ENCODE data around the gene ATP2B3.

Gene ATP2B3

GRCh38 chrX:153526801-153527200, 9.4 kb downstream of the ATP2B3 start:
- no peaks in the 10 kb centered on the region for H3F3A ChIP-seq (ENCODE audit: low read depth)
- H3K27me3 ChIP-seq (ENCODE audit: insufficient read depth, low read length, poor library complexity, severe bottlenecking): no peaks in the 10 kb centered on the region

GRCh38 chrX:153527208-153527607, 9.8 kb downstream of the ATP2B3 start:
- Histone ChIP-seq H4K20me1 (ENCODE audit: insufficient read depth, low read length, poor library complexity, severe bottlenecking) (no peaks in the 10 kb centered on the region), H3K4me1 (ENCODE audit: insufficient read depth, low read length, poor library complexity, severe bottlenecking) (no peaks in the 10 kb centered on the region), H3K9me2 (replicated peaks; ENCODE audit: low read depth, low read length) (no peaks in the 10 kb centered on the region), H3K4me2 (ENCODE audit: low read depth, low read length, poor library complexity, severe bottlenecking) (no peak overlapping the region), H3K4me3 (ENCODE audit: low read length, poor library complexity, severe bottlenecking) (no peak overlapping the region), H3F3A (ENCODE audit: low read depth) (no peaks in the 10 kb centered on the region), H3K36me3 (ENCODE audit: insufficient read depth, low read length) (no peaks in the 10 kb centered on the region), H3K9ac (ENCODE audit: low read depth, low read length, poor library complexity, severe bottlenecking) (no peak overlapping the region), H2AFZ (ENCODE audit: low read length) (no peak overlapping the region), H3K9me3 (ENCODE audit: insufficient read depth, low read depth, low read length) (no peaks in the 10 kb centered on the region), H3K79me2 (ENCODE audit: insufficient read depth, low read length) (no peaks in the 10 kb centered on the region), H3K27me3 (ENCODE audit: insufficient read depth, low read length, poor library complexity, severe bottlenecking) (no peaks in the 10 kb centered on the region)
- TF ChIP-seq CTCF (conservative IDR thresholded peaks at IDR 0.05; ENCODE audit: low read length) (no peak), EZH2phosphoT487 (IDR thresholded peaks at IDR 0.05; ENCODE audit: borderline replicate concordance) (no peak)

More at GRCh38 chrX:153526801-153527200, 9.4 kb downstream of the ATP2B3 start:
- no peaks in the 10 kb centered on the region for H3K9me2 ChIP-seq (replicated peaks; ENCODE audit: low read depth, low read length)
- H4K20me1 ChIP-seq (ENCODE audit: insufficient read depth, low read length, poor library complexity, severe bottlenecking): no peaks in the 10 kb centered on the region
- H3K4me1 ChIP-seq (ENCODE audit: insufficient read depth, low read length, poor library complexity, severe bottlenecking): no peaks in the 10 kb centered on the region
- no peaks in the 10 kb centered on the region for H3K79me2 ChIP-seq (ENCODE audit: insufficient read depth, low read length)
- no peaks in the 10 kb centered on the region for H3K9me3 ChIP-seq (ENCODE audit: insufficient read depth, low read depth, low read length)
- H2AFZ ChIP-seq (ENCODE audit: low read length): no peak overlapping the region
- no peak overlapping the region for H3K4me2 ChIP-seq (ENCODE audit: low read depth, low read length, poor library complexity, severe bottlenecking)
- H3K4me3 ChIP-seq (ENCODE audit: low read length, poor library complexity, severe bottlenecking): no peak overlapping the region
- TF ChIP-seq CTCF (conservative IDR thresholded peaks at IDR 0.05; ENCODE audit: low read length) (no peak), EZH2phosphoT487 (IDR thresholded peaks at IDR 0.05; ENCODE audit: borderline replicate concordance) (no peak)
- no peaks in the 10 kb centered on the region for H3K36me3 ChIP-seq (ENCODE audit: insufficient read depth, low read length)
- no peak overlapping the region for H3K9ac ChIP-seq (ENCODE audit: low read depth, low read length, poor library complexity, severe bottlenecking)

- no peaks in the 10 kb centered on the region for H3K9me2 ChIP-seq (replicated peaks; ENCODE audit: low read depth, low read length)
- H3K4me3 ChIP-seq (ENCODE audit: low read length, poor library complexity, severe bottlenecking): no peak overlapping the region
- H3K27me3 ChIP-seq (ENCODE audit: insufficient read depth, low read length, poor library complexity, severe bottlenecking): no peaks in the 10 kb centered on the region
- no peaks in the 10 kb centered on the region for H4K20me1 ChIP-seq (ENCODE audit: insufficient read depth, low read length, poor library complexity, severe bottlenecking)
- no peak overlapping the region for H3K4me2 ChIP-seq (ENCODE audit: low read depth, low read length, poor library complexity, severe bottlenecking)
- no peak overlapping the region for H2AFZ ChIP-seq (ENCODE audit: low read length)
- TF ChIP-seq CTCF (conservative IDR thresholded peaks at IDR 0.05; ENCODE audit: low read length) (no peak), EZH2phosphoT487 (IDR thresholded peaks at IDR 0.05; ENCODE audit: borderline replicate concordance) (no peak)
- no peak overlapping the region for H3K9ac ChIP-seq (ENCODE audit: low read depth, low read length, poor library complexity, severe bottlenecking)
- H3K9me3 ChIP-seq (ENCODE audit: insufficient read depth, low read depth, low read length): no peaks in the 10 kb centered on the region
- H3K79me2 ChIP-seq (ENCODE audit: insufficient read depth, low read length): no peaks in the 10 kb centered on the region
- no peaks in the 10 kb centered on the region for H3K4me1 ChIP-seq (ENCODE audit: insufficient read depth, low read length, poor library complexity, severe bottlenecking)
- H3K36me3 ChIP-seq (ENCODE audit: insufficient read depth, low read length): no peaks in the 10 kb centered on the region
- H3F3A ChIP-seq (ENCODE audit: low read depth): no peaks in the 10 kb centered on the region
These were observed 13.1 kb downstream of the ATP2B3 start for GRCh38 chrX:153530411-153531129.
